GM23338 (cell line): ENCODE results near the gene BICDL2. TPM values are rescaled to one million over a fixed set of nuclear protein-coding genes. Genes with fewer than 3 reads are reported as not detected.

ENCODE experiments used
- ATAC-seq: fragments of 200-7000 bp; cut with Tn5 transposase; 3 replicates; pipeline ENCODE4 v1.9.1; 2020
- DNase-seq: peaks from one replicate; pipeline ENCODE4 v3.0.0-alpha.2; 2015; ENCODE audit warnings: low spot score
- H2AFZ ChIP-seq: fragments of 200-600 bp; sonication (generic); 2 replicates; pipeline ENCODE4 v1.8.0; 2016; ENCODE audit warnings: antibody characterized with exemption, mild to moderate bottlenecking, moderate library complexity
- H3F3A ChIP-seq: fragments of 200-600 bp; sonication (generic); replicated peaks from 2 replicates; pipeline ENCODE4 v1.8.0; 2017; ENCODE audit warnings: antibody characterized with exemption, mixed run types, low read depth
- H3K27ac ChIP-seq: fragments of 200-600 bp; sonication (generic); 2 replicates; pipeline ENCODE4 v1.6.1; 2016; ENCODE audit warnings: low read depth
- H3K27me3 ChIP-seq: fragments of 200-600 bp; sonication (generic); 2 replicates; pipeline ENCODE4 v1.8.0; 2016; ENCODE audit warnings: mild to moderate bottlenecking, mixed run types, moderate library complexity; ENCODE audit not compliant: insufficient read depth
- H3K36me3 ChIP-seq: fragments of 200-600 bp; sonication (generic); 2 replicates; pipeline ENCODE4 v1.8.0; 2016; ENCODE audit warnings: mild to moderate bottlenecking; ENCODE audit not compliant: insufficient read depth
- H3K4me1 ChIP-seq: fragments of 200-600 bp; sonication (generic); 2 replicates; pipeline ENCODE4 v1.8.0; 2016; ENCODE audit warnings: mild to moderate bottlenecking, moderate library complexity; ENCODE audit not compliant: insufficient read depth
- H3K4me2 ChIP-seq: fragments of 200-600 bp; sonication (generic); 2 replicates; pipeline ENCODE4 v1.7.1; 2017; ENCODE audit warnings: mixed run types
- H3K4me3 ChIP-seq: fragments of 200-600 bp; sonication (generic); 2 replicates; pipeline ENCODE4 v1.6.1; 2016; ENCODE audit warnings: mixed run types
- H3K79me2 ChIP-seq: fragments of 200-600 bp; sonication (generic); replicated peaks from 2 replicates; pipeline ENCODE4 v1.8.0; 2017; ENCODE audit warnings: mild to moderate bottlenecking; ENCODE audit not compliant: insufficient read depth
- H3K9me2 ChIP-seq: fragments of 200-600 bp; sonication (generic); 2 replicates; pipeline ENCODE4 v1.8.0; 2017; ENCODE audit not compliant: insufficient read depth
- H4K20me1 ChIP-seq: fragments of 200-600 bp; sonication (generic); replicated peaks from 2 replicates; pipeline ENCODE4 v1.8.0; 2017; ENCODE audit warnings: mild to moderate bottlenecking; ENCODE audit not compliant: insufficient read depth
- H3K27ac Mint-ChIP-seq: 2 replicates; pipeline ENCODE4 v1.8.0; 2020; ENCODE audit warnings: inconsistent platforms, mild to moderate bottlenecking, moderate library complexity, mixed read lengths
- H3K27me3 Mint-ChIP-seq: 3 replicates; pipeline ENCODE4 v1.8.0; 2022; ENCODE audit warnings: low read depth, mild to moderate bottlenecking, moderate library complexity, mixed read lengths, inconsistent platforms; ENCODE audit not compliant: insufficient read depth, poor library complexity
- H3K36me3 Mint-ChIP-seq: 3 replicates; pipeline ENCODE4 v1.8.0; 2021; ENCODE audit warnings: low read depth, mild to moderate bottlenecking, inconsistent platforms, moderate library complexity, mixed read lengths
- H3K4me1 Mint-ChIP-seq: 3 replicates; pipeline ENCODE4 v1.8.0; 2020; ENCODE audit warnings: mild to moderate bottlenecking, inconsistent platforms, mixed read lengths
- H3K4me3 Mint-ChIP-seq: 3 replicates; pipeline ENCODE4 v1.8.0; 2021; ENCODE audit warnings: moderate library complexity, mild to moderate bottlenecking, inconsistent platforms, mixed read lengths
- H3K9me3 Mint-ChIP-seq: 3 replicates; pipeline ENCODE4 v1.8.0; 2020; ENCODE audit warnings: moderate library complexity, mild to moderate bottlenecking, inconsistent platforms, mixed read lengths
- EZH2 ChIP-seq: fragments of 200-600 bp; sonication (generic); IDR thresholded peaks from one replicate; pipeline ENCODE4 v1.8.0; 2017; ENCODE audit warnings: antibody characterized with exemption, mild to moderate bottlenecking, low read depth; ENCODE audit not compliant: unreplicated experiment
- STAT1 ChIP-seq: IDR thresholded peaks from one replicate; pipeline ENCODE4 v1.6.1; 2016; ENCODE audit warnings: antibody characterized with exemption; ENCODE audit not compliant: unreplicated experiment
- polyA plus RNA-seq: library from polyadenylated mRNA; unstranded; fragments of >200 nt; fragmentation: Nextera tagmentation; extraction: Ambion mirVana; gene quantifications from 2 replicates; pipeline ENCODE4 v1.2.1, GENCODE V29; 2016
- total RNA-seq: library from RNA; depleted of rRNA; stranded (reverse); fragments of >200 nt; shearing (Covaris generic); gene quantifications from 2 replicates; pipeline ENCODE4 v1.2.3, GENCODE V29; 2014
- TF ChIP-seq, protein P1 (sequence below): fragments of 250-450 bp; sonication (Bioruptor Pico); IDR thresholded peaks from 2 replicates; pipeline ENCODE4 v1.5.0; 2020; ENCODE audit warnings: mild to moderate bottlenecking, moderate library complexity
- TF ChIP-seq, protein P2 (sequence below), 2 experiments: fragments of 200-600 bp in 1 of 2; sonication (generic) in 1 of 2; conservative IDR thresholded peaks; 2 replicates each; pipeline versions ENCODE4 v1.5.1 to v1.6.1; 2016 to 2017; ENCODE audit warnings: antibody characterized with exemption in 2 of 2, low read depth in 2 of 2, mild to moderate bottlenecking in 2 of 2, moderate library complexity in 1 of 2

Gene BICDL2
- total and polyA plus RNA-seq, 2 experiments from 2014 or later = 12.7 to 18.4 TPM

DNA sequence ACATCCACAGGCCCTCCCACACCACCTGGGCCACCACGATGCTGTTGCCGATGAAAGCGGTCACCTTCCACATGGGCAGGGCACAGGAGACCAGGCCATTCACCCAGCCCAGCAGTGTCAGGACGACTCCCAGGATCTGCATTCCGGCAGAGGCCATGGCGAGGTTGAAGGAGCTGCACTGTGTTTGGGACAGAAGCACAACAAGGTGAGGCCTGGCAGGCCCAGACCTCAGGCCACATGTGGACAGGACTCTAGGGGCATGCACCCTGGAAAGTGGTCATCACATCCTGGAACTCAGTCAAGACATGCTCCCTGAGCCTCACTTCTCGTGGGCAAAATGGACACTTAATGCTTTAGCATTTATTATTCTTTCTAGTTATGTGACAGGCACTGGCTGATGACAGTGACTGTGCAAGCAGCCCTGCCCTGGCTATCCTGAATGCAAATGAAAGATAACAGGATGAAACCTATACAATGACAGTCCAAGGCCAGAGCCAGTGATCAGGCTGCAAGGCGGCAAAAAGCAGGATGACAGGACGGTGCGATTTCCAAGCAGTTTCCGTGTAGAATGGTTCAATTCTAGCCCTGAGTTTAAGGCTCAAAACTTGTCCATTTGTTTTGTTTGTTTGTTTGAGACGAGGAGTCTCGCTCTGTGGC, 20.8 kb downstream of the BICDL2 start:
- H3K9me3 Mint-ChIP-seq = peaks cover 7% of the 10 kb centered on the region; the same call in 2 of the 3 replicates
- Histone ChIP-seq H2AFZ (no peak overlapping the region), H3K4me3 (peak overlapping the region; percentile 34; the same call in 1 of the 2 replicates), H3K79me2 (peaks cover 28% of the 10 kb centered on the region), H3K4me1 (peaks cover 62% of the 10 kb centered on the region), H3K27me3 (peaks cover 11% of the 10 kb centered on the region), H3K9me2 (no peaks in the 10 kb centered on the region), H3K4me2 (peak overlapping the region; percentile 99), H3K27ac (no peak overlapping the region), H4K20me1 (peaks cover 25% of the 10 kb centered on the region), H3K36me3 (no peaks in the 10 kb centered on the region), H3F3A (peaks cover 54% of the 10 kb centered on the region)
- DNase-seq (no peak), ATAC-seq (no peak)
- peaks cover 52% of the 10 kb centered on the region for H3K27me3 Mint-ChIP-seq
- no peak for TF ChIP-seq STAT1
- TF ChIP-seq, protein P1, sequence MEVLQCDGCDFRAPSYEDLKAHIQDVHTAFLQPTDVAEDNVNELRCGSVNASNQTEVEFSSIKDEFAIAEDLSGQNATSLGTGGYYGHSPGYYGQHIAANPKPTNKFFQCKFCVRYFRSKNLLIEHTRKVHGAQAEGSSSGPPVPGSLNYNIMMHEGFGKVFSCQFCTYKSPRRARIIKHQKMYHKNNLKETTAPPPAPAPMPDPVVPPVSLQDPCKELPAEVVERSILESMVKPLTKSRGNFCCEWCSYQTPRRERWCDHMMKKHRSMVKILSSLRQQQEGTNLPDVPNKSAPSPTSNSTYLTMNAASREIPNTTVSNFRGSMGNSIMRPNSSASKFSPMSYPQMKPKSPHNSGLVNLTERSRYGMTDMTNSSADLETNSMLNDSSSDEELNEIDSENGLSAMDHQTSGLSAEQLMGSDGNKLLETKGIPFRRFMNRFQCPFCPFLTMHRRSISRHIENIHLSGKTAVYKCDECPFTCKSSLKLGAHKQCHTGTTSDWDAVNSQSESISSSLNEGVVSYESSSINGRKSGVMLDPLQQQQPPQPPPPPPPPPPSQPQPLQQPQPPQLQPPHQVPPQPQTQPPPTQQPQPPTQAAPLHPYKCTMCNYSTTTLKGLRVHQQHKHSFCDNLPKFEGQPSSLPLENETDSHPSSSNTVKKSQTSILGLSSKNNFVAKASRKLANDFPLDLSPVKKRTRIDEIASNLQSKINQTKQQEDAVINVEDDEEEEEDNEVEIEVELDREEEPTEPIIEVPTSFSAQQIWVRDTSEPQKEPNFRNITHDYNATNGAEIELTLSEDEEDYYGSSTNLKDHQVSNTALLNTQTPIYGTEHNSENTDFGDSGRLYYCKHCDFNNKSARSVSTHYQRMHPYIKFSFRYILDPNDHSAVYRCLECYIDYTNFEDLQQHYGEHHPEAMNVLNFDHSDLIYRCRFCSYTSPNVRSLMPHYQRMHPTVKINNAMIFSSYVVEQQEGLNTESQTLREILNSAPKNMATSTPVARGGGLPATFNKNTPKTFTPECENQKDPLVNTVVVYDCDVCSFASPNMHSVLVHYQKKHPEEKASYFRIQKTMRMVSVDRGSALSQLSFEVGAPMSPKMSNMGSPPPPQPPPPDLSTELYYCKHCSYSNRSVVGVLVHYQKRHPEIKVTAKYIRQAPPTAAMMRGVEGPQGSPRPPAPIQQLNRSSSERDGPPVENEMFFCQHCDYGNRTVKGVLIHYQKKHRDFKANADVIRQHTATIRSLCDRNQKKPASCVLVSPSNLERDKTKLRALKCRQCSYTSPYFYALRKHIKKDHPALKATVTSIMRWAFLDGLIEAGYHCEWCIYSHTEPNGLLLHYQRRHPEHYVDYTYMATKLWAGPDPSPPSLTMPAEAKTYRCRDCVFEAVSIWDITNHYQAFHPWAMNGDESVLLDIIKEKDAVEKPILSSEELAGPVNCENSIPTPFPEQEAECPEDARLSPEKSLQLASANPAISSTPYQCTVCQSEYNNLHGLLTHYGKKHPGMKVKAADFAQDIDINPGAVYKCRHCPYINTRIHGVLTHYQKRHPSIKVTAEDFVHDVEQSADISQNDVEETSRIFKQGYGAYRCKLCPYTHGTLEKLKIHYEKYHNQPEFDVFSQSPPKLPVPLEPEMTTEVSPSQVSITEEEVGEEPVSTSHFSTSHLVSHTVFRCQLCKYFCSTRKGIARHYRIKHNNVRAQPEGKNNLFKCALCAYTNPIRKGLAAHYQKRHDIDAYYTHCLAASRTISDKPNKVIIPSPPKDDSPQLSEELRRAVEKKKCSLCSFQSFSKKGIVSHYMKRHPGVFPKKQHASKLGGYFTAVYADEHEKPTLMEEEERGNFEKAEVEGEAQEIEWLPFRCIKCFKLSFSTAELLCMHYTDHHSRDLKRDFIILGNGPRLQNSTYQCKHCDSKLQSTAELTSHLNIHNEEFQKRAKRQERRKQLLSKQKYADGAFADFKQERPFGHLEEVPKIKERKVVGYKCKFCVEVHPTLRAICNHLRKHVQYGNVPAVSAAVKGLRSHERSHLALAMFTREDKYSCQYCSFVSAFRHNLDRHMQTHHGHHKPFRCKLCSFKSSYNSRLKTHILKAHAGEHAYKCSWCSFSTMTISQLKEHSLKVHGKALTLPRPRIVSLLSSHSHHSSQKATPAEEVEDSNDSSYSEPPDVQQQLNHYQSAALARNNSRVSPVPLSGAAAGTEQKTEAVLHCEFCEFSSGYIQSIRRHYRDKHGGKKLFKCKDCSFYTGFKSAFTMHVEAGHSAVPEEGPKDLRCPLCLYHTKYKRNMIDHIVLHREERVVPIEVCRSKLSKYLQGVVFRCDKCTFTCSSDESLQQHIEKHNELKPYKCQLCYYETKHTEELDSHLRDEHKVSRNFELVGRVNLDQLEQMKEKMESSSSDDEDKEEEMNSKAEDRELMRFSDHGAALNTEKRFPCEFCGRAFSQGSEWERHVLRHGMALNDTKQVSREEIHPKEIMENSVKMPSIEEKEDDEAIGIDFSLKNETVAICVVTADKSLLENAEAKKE (CRISPR knock-in tag) = no peak
- no peak for TF ChIP-seq EZH2
- TF ChIP-seq, protein P2, sequence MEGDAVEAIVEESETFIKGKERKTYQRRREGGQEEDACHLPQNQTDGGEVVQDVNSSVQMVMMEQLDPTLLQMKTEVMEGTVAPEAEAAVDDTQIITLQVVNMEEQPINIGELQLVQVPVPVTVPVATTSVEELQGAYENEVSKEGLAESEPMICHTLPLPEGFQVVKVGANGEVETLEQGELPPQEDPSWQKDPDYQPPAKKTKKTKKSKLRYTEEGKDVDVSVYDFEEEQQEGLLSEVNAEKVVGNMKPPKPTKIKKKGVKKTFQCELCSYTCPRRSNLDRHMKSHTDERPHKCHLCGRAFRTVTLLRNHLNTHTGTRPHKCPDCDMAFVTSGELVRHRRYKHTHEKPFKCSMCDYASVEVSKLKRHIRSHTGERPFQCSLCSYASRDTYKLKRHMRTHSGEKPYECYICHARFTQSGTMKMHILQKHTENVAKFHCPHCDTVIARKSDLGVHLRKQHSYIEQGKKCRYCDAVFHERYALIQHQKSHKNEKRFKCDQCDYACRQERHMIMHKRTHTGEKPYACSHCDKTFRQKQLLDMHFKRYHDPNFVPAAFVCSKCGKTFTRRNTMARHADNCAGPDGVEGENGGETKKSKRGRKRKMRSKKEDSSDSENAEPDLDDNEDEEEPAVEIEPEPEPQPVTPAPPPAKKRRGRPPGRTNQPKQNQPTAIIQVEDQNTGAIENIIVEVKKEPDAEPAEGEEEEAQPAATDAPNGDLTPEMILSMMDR (conservative IDR thresholded peaks at IDR 0.05; ENCODE audit: low read depth in 2 of 2) = no peak
- peak overlapping the region; percentile 81 for H3K27ac Mint-ChIP-seq
- peaks cover 53% of the 10 kb centered on the region for H3K4me1 Mint-ChIP-seq
- peak overlapping the region; percentile 95 for H3K4me3 Mint-ChIP-seq
- H3K36me3 Mint-ChIP-seq = peaks cover 34% of the 10 kb centered on the region
